Hematopoietic multipotent progenitor cell treated with erythropoietin and hydrocortisone succinate and interleukin-3 and kit ligand, for 4 days (in vitro differentiated cells): ENCODE measurements around the gene PSMC5.

Source experiments
- DNase-seq: peaks from one replicate; pipeline ENCODE4 v3.0.0-alpha.2; 2015

The PSMC5 gene

GRCh38 chr17:63821804-63822203 is 5.4 kb upstream of the PSMC5 start:
- no peak for DNase-seq

GRCh38 chr17:63822537-63822936 is 4.7 kb upstream of the PSMC5 start:
- DNase-seq, result no peak

GRCh38 chr17:63823659-63824331 is 3.4 kb upstream of the PSMC5 start:
- DNase-seq, result no peak

- DNase-seq, result no peak
These were observed 2.9 kb upstream of the PSMC5 start for GRCh38 chr17:63824362-63824761.

GRCh38 chr17:63826468-63827001 is 696 bp upstream of the PSMC5 start:
- no peak for DNase-seq

- no peak for DNase-seq
These were observed 580 bp downstream of the PSMC5 start for GRCh38 chr17:63827801-63828221.

GRCh38 chr17:63828936-63829335 is 1.7 kb downstream of the PSMC5 start:
- no peak for DNase-seq

GRCh38 chr17:63830278-63830677 is 3.0 kb downstream of the PSMC5 start:
- DNase-seq, result no peak

- no peak for DNase-seq
These were observed 3.8 kb downstream of the PSMC5 start for GRCh38 chr17:63830904-63831491.

GRCh38 chr17:63831505-63831904 is 4.3 kb downstream of the PSMC5 start:
- DNase-seq, result no peak

GRCh38 chr17:63832014-63832413 is 4.8 kb downstream of the PSMC5 start:
- no peak for DNase-seq

GRCh38 chr17:63832455-63832854 is 5.2 kb downstream of the PSMC5 start:
- DNase-seq, result peak; percentile 46

GRCh38 chr17:63833026-63833740 is 6.0 kb downstream of the PSMC5 start:
- DNase-seq, result no peak

- DNase-seq, result no peak
These were observed 6.6 kb downstream of the PSMC5 start for GRCh38 chr17:63833741-63834373.

GRCh38 chr17:63834431-63835166 is 7.4 kb downstream of the PSMC5 start:
- peak; percentile 91 for DNase-seq

- DNase-seq, result no peak
These were observed 8.0 kb downstream of the PSMC5 start for GRCh38 chr17:63835167-63835720.

GRCh38 chr17:63836811-63837210 is 9.6 kb downstream of the PSMC5 start:
- no peak for DNase-seq

- no peak for DNase-seq
These were observed 10.2 kb downstream of the PSMC5 start for GRCh38 chr17:63837480-63837879.

- DNase-seq, result no peak
These were observed 10.8 kb downstream of the PSMC5 start for GRCh38 chr17:63837962-63838600.

GRCh38 chr17:63838631-63839171 is 11.5 kb downstream of the PSMC5 start:
- DNase-seq, result peak; percentile 63

GRCh38 chr17:63840591-63841349 is 13.5 kb downstream of the PSMC5 start:
- DNase-seq, result no peak
